Activated CD4-positive, alpha-beta T cell treated with anti-CD3 and anti-CD28 coated beads, Interleukin-2, Interleukin-4, amounts not matched to agents 100 ng/mL and 50 ng/mL, durations not matched to agents 16 hours and 8 hours (primary cell): ENCODE measurements around the gene ARHGAP24.
"Not testable (repeated sequence)": the region's sequence is repeated elsewhere in the genome, so short reads cannot be mapped to it uniquely, and the experiment has no call there.

ENCODE experiments used
- DNase-seq: peaks from one replicate; pipeline ENCODE4 v3.0.0-alpha.2; 2020; ENCODE audit warnings: low spot score

The ARHGAP24 gene

DNA sequence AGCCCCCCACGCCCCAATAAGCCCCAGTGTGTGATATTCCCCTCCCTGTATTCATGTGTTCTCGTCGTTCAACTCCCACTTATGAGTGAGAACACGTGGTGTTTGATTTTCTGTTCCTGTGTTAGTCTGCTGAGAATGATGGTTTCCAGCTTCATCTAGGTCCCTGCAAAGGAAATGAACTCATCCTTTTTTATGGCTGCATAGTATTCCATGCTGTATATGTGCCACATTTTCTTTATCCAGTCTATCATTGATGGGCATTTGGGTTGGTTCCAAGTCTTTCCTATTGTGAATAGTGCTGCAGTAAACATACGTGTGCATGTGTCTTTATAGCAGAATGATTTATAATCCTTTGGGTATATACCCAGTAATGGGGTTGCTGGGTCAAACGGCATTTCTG is 440.6 kb downstream of the ARHGAP24 start:
- not testable (repeated sequence) for DNase-seq

DNA sequence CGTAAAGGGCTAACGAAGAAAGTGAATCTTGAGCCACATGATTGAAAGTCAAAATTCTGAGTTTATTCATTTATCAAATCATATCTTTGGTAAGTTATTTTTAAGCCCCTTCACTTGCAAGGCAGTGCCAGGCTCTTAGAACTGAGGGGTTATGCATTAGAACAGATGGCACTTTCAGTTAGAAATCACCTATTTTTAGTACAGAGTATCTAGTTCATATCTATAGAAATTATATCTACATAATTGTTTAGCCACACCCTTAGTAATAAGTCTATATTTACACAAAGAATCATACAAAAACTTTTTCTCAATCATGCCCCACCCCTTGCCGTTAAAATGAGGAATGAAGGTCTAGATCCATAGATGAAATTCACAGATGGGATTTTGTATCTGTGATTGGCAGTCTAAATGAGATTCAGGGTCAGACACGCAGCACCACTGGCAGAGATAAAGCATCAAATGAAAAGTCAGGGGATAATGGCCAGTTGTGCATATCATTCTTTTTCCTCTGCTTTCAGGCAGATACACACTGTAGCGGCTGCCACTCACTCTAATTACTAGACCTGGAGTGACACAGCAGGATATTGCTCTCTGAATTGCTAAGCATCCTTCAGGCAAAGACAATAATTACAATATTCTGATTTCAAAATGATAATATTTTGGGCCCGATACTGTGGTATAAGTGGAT is 444.4 kb downstream of the ARHGAP24 start:
- DNase-seq, result no peak

DNA sequence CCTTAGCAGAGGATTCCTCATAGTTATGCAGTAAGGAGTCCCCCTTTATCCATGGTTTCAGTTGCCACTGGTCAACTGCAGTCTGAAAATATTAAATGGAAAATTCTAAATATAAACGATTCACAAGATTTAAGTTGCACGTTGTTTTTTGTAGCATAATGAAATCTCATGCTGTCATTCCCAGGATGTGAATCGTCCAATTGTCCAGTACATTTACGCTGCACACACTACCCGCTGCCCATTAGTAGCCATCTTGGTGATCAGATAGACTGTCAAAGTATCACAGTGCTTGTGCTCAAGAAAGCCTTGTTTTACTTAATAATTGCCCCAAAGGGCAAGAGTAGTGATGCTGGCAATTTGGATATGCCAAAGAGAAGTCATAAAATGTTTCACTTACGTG is 450.1 kb downstream of the ARHGAP24 start:
- no peak for DNase-seq

DNA sequence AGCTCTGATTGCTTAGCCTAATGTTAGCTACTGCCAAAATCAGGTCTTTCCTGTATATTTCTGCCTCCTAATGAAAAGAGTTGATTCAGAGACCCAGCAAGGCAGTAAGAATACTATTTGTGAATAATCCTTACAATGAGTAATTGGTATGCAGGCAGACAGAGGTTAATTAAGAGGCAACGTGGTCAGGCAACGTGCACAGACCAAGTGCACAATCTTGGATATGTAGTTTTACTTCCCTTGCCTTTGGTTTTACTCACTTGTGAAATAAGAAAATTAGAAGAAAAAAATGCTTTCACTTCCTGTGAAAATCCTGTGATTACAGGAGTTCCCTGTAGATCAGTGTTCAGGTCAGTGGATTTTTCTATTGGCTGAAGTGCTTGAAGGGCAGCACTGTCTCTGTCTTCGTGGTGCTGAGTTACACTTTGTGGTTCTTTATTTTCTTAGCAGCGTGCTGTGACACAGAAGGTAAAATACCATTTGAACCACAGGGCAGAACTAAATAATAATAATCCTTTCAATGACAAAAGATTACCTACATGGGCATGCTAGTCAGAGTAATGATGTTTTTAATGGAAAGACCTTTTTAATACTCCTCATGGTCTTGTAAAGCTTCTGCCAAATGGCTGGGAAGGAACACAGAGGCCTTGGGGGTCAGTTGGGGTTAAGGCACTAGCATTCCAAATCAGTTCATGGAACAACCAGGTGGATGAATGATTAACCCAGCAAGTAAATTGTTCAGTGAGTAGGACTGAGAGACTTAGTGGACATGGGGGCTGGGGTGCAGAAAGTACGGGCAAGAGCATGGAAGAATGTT is 454.0 kb downstream of the ARHGAP24 start:
- no peak for DNase-seq

DNA sequence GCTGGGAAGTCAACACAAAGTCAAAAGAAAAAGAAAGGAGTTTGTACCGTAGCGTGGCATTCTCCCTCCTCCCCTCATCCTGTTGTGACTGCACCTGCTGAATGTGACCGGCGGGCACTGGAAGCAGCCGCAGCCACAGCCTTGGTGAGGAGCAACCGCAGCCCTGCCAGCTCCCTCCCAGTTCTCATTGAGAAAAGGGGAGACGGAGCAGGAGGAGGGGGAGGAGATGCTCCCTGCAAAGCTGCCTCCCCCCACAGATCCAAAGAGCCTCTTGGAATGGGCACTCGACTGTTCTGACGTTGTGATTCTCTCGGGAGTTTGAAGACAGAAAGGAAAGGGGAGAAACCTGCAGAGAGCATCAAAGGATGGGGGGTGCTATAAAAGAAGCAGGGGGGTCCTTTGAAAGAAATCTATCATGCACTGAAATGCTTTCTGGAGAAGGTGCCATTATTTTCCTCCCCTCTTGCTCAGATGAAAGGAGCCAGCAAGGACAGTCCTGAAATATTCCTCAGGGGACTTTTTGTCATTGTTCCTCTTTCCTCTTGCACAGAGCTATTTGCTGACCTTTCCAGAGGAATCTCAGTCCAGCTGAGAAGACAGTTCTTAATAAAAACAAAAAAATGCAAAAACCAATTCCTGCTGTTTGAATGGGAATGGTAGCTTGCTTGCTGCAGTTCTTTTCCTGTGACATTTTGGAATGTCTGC is 455.2 kb downstream of the ARHGAP24 start:
- no peak for DNase-seq

DNA sequence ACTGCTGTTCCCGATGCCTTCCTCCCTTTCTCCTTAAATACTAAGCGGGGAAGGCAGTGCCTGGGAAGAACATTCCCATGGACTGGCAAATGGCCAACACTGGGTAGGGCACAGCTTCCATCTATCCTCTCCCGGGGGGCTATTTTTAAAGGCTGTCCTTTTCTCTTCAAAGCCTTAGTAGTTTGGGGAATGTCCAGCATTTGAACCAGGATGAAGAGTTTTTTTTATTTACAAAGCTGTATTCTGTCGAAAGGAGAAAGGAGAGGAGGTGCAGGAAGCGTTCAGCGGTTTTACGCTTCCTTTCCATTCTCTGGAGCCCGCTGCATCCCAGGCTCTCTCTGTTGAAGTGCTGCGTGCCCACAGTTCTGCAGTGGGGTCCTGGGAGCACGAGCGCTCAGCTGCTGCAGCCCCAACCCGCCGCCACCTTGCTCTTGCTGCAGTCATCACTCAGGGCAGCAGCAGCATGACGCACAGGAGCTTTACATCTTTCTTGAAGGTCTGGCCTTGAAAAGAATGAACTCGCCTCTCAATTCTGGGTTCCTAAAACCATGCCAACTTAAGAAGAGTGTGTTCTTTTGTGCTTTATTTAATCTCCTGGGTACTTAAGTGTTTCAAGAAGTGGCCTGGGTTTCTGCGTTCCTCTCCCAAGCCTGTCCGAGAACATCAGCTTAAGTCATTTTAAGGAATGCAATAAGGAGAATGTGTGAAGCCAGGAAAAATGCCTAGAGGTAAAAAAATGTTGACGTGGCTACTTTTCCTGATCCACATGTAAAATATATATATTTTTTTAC is 457.7 kb downstream of the ARHGAP24 start:
- DNase-seq, result no peak

DNA sequence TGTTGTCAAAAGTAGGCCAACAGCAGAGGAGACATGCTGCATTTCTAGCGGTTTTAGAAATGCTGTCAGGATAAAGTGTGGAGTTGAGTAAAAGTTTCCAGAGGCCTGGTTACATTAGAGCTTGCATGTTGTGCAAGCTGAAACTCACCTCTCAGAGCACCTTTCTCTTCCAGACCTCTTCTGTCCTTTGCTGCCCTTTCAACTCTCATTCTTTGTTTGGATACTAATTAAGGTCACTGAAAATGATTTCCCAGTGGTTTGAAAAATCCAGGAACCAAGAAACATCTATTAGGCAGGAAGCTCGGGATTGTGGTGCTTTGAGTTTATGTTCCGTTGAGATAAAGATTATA is 458.3 kb downstream of the ARHGAP24 start:
- no peak for DNase-seq

DNA sequence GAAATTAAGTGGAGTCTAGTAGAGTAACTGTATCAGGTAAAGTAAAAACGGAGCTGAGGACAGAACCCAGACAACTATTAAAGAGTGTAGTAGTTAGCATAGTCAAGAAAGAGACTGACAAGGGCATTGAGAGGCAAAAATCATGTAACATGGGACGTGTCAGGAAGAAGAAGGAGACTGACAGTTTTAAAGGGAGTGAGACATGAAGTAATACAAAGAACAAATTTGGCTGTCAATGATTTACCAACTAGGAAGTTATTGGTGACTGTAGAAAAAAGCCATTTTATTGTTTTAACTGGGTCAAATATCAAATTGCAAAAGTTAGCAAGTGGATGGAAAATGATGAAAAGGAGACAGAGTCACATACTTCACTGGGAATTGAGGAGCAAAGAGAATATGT is 462.6 kb downstream of the ARHGAP24 start:
- no peak for DNase-seq

DNA sequence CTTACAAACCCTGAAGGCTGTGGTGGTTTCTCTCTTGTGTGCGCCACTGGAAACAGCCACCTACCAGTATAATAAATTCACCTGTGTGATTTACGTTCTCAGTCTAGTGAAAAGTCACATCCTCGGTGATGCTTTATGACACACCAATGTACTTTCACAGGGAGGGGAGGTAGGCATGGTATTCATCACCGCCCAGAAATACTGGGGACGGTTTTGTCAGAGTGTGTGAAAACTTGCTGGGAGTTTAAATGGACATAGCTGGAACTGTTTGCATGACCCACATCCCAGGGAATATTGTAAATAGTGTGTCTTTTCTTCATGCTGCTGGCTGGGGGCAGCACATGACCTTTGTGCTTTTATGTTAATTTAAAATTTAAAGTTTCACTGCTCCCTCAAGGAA is 463.1 kb downstream of the ARHGAP24 start:
- DNase-seq, result no peak

DNA sequence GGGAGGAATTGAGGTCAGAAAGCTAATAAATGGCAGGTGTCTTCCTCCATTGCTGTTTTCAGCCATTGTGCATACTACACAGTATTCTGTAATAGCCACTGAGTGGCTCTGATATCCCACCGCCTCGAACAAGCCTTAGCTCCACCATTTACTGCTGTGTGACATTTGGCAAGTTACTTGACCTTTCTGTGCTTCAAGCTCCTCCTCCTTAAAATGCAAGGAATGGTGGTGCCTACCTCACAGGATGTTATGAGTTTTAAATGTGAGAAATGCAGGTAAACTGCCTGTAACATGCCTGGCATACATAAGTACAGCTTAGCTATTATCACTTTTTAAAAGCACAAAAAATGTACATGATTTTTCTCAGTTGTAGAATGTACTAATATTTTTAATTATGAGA is 464.0 kb downstream of the ARHGAP24 start:
- DNase-seq, result no peak

DNA sequence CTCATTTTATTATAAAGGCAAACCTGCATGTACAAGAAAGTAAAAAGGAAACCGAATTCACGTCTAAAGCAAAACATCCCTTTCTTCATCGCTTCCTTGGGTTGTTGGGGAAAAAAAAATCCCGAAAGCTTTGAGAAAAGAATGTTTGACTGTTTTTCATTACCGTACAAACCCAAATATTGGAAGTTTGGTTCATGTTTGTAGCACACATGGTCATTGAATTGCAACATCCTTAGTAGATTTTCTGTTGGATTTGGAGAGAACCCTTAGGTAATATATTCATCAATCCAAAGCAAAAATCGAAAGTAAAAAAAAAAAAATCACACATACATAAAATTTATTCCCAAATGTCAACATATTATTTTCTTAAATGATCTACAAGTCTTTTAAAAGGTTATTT is 464.6 kb downstream of the ARHGAP24 start:
- no peak for DNase-seq

DNA sequence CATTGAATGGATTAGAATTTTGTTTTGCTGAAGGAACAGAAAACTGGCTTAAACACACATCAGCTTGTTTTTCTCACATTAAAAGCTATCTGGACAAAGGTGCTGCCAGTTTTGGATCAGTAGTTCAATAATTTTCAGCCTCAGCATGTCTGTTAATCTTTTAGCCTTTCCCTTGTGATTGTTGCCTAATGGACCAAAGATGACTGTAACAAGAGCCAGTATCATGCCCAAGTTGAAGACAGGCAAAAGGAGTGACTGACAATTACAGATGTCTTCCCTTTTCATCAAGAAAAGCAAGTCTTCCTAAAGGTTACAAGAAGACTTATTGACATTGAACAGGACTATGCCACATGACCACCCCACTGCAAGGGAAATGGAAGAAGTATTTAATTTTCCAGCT is 465.2 kb downstream of the ARHGAP24 start:
- no peak for DNase-seq

DNA sequence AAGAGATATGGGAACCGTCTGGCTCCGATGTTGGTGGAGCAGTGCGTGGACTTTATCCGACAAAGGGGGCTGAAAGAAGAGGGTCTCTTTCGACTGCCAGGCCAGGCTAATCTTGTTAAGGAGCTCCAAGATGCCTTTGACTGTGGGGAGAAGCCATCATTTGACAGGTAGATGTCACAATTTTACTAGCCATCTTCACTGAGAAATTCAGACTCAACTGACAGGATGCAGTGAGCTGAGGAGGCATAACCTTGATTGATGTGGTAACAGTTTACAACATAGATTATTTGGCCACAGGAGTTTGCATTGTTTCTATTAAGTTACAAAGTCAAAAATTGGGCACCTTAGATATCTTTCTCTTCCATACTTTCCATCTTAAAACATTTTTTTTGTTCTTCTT is 467.2 kb downstream of the ARHGAP24 start:
- no peak for DNase-seq

DNA sequence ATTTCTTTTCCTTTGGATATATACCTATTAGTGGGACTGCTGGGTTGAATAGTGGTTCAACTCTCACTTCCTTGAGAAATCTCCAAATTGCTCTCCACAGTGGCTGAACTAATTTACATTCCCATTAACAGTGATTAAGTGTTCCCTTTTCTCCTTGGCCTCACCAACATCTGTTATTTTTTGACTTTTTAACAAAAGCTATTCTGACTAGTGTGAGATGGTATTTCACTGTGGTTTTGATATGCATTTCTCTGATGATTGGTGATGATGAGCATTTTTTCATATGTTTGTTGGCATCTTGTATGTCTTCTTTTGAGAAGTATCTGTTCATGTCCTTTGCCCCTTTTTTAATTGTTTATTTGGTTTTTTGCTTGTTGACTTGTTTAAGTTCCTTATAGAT is 471.9 kb downstream of the ARHGAP24 start:
- no peak for DNase-seq

DNA sequence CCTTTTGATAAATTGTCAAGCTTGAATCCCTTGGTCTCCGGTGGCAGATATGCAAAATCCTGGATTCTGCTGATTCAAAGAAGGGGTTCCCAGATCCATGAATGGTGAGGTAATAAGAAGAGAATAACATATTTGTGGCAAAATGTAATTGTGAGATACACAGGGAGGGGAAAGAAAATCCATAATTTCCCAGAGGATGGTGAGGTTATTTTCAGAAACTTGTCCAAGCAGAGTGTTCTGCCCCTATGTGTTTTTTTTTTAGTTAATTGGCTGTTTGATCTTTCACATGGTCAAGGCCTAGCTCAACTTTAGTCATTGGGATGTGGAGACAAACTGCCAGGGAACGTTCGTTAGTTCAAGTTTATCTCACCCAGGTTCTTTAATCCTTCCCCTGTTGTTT is 476.1 kb downstream of the ARHGAP24 start:
- DNase-seq, result no peak

DNA sequence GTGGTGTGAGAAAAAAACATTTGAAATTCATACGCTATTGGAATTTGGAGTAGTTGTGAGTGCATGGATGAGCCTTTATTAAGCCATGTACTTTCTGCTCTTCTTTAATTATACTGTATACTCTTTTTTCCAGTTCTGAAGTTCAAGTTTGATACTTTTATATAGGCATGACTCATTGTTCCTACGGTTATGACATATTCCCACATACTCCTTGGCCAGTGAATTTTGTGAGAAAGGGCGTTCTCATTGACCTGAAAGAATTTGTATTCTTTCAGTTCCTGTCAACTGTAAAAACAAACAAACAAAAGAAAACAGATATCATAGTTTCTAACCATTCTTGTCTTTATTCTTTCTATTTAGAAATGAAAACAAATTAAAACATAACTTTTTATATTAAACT is 477.6 kb downstream of the ARHGAP24 start:
- DNase-seq, result no peak

DNA sequence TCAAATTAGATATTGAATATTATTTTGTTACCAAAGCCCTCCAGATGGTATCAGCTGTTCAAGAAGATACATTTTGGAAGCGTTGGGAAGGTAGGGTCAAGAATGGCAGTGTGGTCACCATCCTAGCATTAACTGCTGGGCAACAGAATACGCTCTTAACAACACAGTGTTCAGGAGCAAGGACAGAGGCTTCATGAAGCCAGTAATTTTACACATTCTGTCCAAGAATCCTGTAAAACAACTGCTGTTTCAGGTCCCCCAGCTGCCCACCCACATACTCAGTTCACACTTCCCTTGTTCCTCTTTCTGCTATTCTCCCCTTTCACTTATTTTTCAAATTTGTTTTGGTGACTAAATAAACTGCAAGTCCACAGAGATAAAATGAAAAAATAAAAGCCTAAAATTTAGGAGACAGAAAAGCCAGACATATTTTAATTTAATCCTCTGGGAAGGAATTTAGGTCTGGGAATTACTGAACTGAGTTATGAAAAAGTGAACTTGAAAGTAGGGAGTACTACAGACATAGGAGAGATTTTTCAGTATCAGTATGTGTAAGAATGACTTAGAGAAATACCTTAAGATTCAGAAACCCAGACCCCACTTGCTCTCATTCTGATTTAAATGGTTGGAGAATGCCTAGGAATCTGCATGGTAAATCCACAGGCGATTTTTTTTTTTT is 478.2 kb downstream of the ARHGAP24 start:
- no peak for DNase-seq

DNA sequence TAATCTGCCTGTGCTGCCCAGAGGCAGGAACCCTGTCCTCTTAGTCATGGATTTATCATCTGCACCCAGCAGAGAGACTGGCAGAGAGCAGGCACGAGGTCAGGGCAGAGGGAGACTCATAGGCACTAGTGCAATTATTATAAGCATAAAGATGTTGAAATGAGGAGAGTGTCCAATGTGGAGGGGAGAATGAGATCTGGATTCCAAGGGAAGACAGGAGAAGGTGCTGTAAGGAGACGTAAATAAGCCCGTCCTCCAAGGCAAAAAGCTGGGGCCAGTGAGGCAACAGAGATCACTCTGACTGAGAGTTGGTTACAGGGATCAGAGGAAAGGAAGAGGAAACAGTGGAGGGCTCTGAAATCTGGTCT is 478.7 kb downstream of the ARHGAP24 start:
- DNase-seq, result no peak

DNA sequence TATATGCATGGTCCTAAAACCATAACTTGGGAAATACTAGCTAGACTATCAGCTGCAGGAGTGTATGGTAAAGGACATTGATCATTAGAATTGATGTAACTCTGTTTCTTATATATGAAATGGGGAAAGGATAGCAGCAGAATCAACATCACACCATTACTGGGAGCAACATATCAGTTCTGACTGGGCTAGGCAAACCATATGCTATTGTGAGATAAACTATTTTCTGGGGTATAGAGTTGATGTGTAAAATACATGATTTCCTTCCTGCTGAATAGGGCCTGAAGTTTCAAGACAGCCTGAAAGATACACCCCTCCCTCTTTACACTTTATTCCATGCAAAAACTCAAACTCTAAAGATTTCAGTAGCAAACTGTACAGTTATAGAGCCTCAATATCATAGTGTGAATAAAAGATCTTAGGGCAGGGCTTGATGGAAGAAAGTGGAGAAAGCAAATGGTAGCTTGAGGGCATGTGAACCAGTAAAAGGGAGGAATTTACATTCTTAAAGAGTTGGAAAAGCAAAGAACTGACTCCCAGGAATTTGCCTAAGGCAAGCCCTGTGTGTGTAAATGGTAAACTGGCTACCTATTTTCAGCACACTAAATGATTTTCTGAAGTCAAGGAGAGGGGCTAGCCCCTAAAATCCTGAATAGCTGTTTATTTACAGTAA is 480.8 kb downstream of the ARHGAP24 start:
- DNase-seq, result no peak

DNA sequence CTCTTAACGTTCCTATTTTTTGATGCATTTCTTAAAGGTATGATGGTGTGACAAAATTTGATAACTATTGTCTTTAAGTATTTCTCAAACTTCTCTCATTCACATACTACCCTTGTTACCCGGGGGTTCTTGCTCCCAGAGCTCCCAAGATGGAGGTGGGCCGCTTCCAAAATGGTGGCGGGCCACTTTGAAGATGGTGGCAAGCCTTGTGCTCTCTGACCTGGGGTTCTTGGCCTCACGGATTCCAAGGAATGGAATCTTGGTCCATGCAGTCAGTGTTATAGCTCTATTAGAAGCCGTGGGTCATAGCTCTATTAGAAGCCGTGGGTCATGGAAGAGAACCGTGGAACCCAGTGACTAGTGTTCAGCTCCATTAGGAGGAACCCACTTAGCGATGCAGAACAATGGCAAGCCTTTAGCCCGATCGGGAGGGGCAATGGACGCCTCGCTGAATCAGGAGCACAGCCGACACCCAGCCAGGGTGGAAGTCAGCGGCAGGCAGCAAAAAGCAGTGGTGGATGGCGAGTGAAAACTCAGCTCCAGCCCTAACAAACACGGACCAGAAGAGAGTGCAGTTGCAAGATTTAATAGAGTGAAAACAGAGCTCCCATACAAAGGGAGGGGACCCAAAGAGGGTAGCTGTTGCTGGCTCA is 481.5 kb downstream of the ARHGAP24 start:
- no peak for DNase-seq

DNA sequence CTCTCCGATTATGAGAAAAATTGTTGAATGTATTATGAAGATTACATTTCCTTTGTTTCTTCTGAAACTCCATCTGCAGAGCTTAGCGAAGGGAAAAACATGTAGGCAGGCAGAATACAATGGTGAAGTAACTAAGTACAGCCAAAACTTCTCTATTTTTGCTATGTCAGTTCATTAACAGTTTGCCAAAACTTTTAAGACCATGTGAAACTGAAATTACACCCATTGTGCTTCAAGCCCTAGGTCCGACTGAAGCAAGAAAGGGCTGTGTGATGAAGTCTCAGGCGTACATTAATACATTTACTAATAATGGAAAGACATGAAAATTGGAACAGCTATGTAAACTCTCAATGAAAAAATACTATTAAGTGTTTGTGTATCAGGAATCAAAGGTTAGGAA is 486.9 kb downstream of the ARHGAP24 start:
- no peak for DNase-seq
